Activated CD8-positive, alpha-beta memory T cell treated with anti-CD3 and anti-CD28 coated beads, Interleukin-2, amount 50 U/mL, for 48 hours (primary cell): Measurements from ENCODE around the gene SIVA1.

Experiments used
- DNase-seq: peaks from one replicate; pipeline ENCODE4 v3.0.0-alpha.2; 2020

The SIVA1 gene

GRCh38 chr14:104785708-104786080, 32.7 kb downstream of the SIVA1 start:
- no peak for DNase-seq

GRCh38 chr14:104786091-104786586, 33.2 kb downstream of the SIVA1 start:
- no peak for DNase-seq

GRCh38 chr14:104786726-104787675, 34.1 kb downstream of the SIVA1 start:
- DNase-seq = no peak

- no peak for DNase-seq
Observed at GRCh38 chr14:104787736-104788135, 34.8 kb downstream of the SIVA1 start.

- no peak for DNase-seq
Observed at GRCh38 chr14:104788161-104788818, 35.3 kb downstream of the SIVA1 start.

- DNase-seq = no peak
Observed at GRCh38 chr14:104788873-104789663, 36.1 kb downstream of the SIVA1 start.

- DNase-seq = no peak
Observed at GRCh38 chr14:104789752-104790743, 37.1 kb downstream of the SIVA1 start.

- no peak for DNase-seq
Observed at GRCh38 chr14:104791425-104791824, 38.5 kb downstream of the SIVA1 start.

GRCh38 chr14:104792101-104792884, 39.3 kb downstream of the SIVA1 start:
- DNase-seq = no peak

- no peak for DNase-seq
Observed at GRCh38 chr14:104792945-104793702, 40.2 kb downstream of the SIVA1 start.

GRCh38 chr14:104793703-104793959, 40.7 kb downstream of the SIVA1 start:
- DNase-seq = no peak

- DNase-seq = peak; percentile 84
Observed at GRCh38 chr14:104794099-104794498, 41.2 kb downstream of the SIVA1 start.

GRCh38 chr14:104794631-104794992, 41.7 kb downstream of the SIVA1 start:
- DNase-seq = no peak

GRCh38 chr14:104794993-104795780, 42.2 kb downstream of the SIVA1 start, which contains the start of gene AKT1:
AKT1 (minus strand) TSS chr14:104795748; CDS start chr14:104792643, 3,105 bp downstream.
- DNase-seq = peak; percentile 68

- peak; percentile 80 for DNase-seq
Observed at GRCh38 chr14:104795781-104796686, 43.1 kb downstream of the SIVA1 start.

GRCh38 chr14:104796687-104797081, 43.7 kb downstream of the SIVA1 start:
- DNase-seq = no peak

GRCh38 chr14:104797115-104798044, 44.4 kb downstream of the SIVA1 start:
- no peak for DNase-seq
